GM18502 (cell line): Measurements from ENCODE around the gene PCGF6.
"Not testable (repeated sequence)": the region's sequence is repeated elsewhere in the genome, so short reads cannot be mapped to it uniquely, and the experiment has no call there.

Experiments
- ATAC-seq: cut with Tn5 transposase; IDR thresholded peaks from one replicate; pipeline ENCODE4 v1.9.1; 2021; ENCODE audit warnings: mild to moderate bottlenecking; ENCODE audit not compliant: unreplicated experiment, poor library complexity

Gene PCGF6

GRCh38 chr10:103259989-103260388 is 91.0 kb downstream of the PCGF6 start:
- ATAC-seq, result no peak

GRCh38 chr10:103258928-103259327 is 92.0 kb downstream of the PCGF6 start:
- ATAC-seq, result not testable (repeated sequence)

DNA sequence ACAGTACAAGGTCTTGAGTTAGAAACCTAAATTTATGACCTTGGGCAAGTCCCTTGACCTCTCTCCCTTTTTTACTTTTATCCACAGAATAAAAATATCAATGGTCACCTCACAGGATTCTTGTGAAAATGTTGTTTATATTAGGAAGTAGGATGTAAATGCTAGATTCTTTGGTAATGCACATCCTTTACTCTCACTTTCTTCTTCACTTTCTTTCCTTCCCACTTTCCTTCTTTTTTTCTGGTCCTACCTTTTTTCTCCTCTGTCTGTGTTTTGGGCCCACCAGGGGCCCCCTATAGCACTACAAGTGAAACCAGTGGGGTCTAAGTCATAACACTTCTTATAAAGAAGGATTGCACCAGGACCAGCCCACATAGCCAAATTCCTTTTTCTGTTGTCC is 93.1 kb downstream of the PCGF6 start:
- no peak for ATAC-seq

DNA sequence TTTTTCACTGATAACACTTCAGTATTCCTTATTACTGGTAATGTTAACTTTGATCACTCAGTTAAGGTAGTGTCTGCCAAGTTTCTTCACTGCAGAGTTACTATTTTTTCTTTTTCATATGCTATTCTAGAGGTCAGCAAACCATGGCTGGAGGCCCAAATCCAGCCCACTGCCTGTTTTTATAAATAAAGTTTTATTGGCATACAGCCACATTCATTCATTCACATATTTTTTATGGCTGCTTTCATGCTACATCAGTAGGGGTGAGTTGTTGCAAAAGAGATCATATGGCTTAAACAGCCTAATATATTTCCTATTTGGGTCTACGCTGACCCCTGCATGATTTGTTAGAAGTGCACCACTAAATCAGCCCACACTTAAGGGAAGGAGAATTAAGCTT is 94.3 kb downstream of the PCGF6 start:
- ATAC-seq, result no peak

DNA sequence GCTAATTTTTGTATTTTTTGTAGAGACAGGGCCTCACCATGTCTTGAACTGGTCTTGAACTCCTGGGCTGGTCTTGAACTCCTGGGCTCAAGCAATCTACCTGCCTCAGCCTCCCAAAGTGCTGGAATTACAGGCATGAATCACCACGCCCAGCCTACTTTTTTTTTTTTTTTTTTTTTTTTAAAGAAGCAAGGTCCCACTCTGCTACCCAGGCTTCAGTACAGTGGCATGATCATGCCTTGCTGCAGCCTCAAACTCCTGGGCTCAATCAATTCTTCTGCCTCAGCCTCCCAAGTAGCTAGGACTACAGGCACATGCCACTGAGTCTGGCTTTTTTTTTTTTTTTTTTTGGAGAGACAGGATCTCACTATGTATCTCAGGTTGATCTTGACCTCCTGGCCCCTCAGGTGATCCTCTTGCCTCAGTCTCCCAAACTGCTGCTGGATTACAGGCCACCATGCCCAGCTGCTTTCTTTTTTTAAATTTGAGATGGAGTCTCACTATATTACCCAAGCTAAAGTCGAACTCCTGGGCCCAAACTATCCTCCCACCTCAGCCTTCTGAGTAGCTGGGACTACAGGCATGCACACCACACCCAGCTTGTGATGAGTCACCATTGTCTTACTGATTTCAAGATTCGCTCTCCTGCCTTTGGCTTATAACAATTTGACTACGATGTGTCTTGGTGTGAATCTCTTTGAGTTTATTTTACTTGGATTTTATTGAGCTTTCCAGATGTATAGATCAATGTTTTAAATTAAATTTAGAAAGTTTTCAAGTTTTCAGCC is 96.2 kb downstream of the PCGF6 start:
- no peak for ATAC-seq

DNA sequence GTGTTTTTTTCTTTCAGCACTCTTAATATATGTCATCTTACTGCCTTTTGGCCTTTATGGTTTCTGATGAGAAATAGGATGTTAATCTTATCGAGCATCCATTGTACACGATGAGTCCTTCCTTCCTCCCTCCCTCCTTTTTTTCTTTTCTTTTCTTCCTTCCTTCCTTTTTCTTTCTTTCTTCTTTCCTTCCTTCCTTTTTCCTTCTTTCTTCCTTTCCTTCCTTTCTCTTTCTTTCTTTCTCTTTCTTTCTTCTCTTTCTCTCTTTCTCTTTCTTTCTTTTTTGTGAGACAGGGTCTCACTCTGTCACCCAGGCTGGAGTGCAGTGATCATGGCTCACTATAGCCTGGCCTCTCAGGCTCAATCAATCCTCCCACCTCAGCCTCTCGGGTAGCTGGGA is 96.8 kb downstream of the PCGF6 start:
- no peak for ATAC-seq
